ENCODE measurements around the gene KANSL2. TPM values are rescaled to one million over a fixed set of nuclear protein-coding genes. Genes with fewer than 3 reads are reported as not detected.
"Not testable (repeated sequence)": the region's sequence is repeated elsewhere in the genome, so short reads cannot be mapped to it uniquely, and the experiment has no call there.

The KANSL2 gene
- total RNA-seq: 10 to 100 TPM; 17.3 to 30.7 (median 20.7) TPM
- 10 to 100 TPM; 24.2 to 36.4 TPM for polyA plus RNA-seq
- long read RNA-seq, donor 1, partial matches to known transcripts: 6 of 51 reads
- long read RNA-seq, donor 1, other reads (novel, unspliced or antisense): 43 of 51 reads
- long read RNA-seq, donor 2, partial matches to known transcripts: 6 of 39 reads
- long read RNA-seq, donor 2, other reads (novel, unspliced or antisense): 33 of 39 reads
- long read RNA-seq, donor 3, partial matches to known transcripts: 9 of 115 reads
- long read RNA-seq, donor 3, other reads (novel, unspliced or antisense): 105 of 115 reads

- TF ChIP-seq CTCF (IDR thresholded peaks at IDR 0.05): peak in 1 of 9 donors; percentile 8
- DNase-seq: peak; percentile 96 to 99
- H3K27ac ChIP-seq: peak within 1 kb of the TSS; percentile 89 to 99 (median 95)
- peaks cover 0 to 37% (median 12%) of the 10 kb centered on the region in 9 donors for H3K36me3 ChIP-seq
- no peaks in the 10 kb centered on the region for H3K9me3 ChIP-seq
- H3K4me3 ChIP-seq: peak within 1 kb of the TSS; percentile 72 to 98 (median 86)
- intact Hi-C loops (cut with DNase I): loop anchor here in 1 of 10 donors (1.0 to 5.0 kb wide), 2 partner anchors 34 to 105 kb away; partner anchors contain the start of genes ADCY6 and CCNT1
- ATAC-seq: peak; percentile 97 to 100 (median 99)
- 0% methylated on average over 64 of the region's 64 CpGs for WGBS, 2 donors
- no peaks in the 10 kb centered on the region for H3K27me3 ChIP-seq
- H3K4me1 ChIP-seq: peaks cover 3 to 51% (median 48%) of the 10 kb centered on the region in 9 donors
Observed at GRCh38 chr12:48681710-48682532, at the start of gene KANSL2. TSS of gene KANSL2 (minus strand) at chr12:48682238. CDS start at chr12:48681632, 606 bp downstream.

- no peak overlapping the region for H3K4me3 ChIP-seq
- DNase-seq: no peak
- H3K27me3 ChIP-seq: no peaks in the 10 kb centered on the region
- no peaks in the 10 kb centered on the region for H3K9me3 ChIP-seq
- WGBS, 2 donors: 78 to 89% methylated on average over 5 of the region's 5 CpGs
- no peaks in the 10 kb centered on the region for H3K4me1 ChIP-seq
- H3K36me3 ChIP-seq: no peaks in the 10 kb centered on the region
- no peak for ATAC-seq
- intact Hi-C loops (cut with DNase I): no loop called here
- TF ChIP-seq CTCF (IDR thresholded peaks at IDR 0.05): no peak
- no peak overlapping the region for H3K27ac ChIP-seq
Observed at GRCh38 chr12:48728807-48729206, 46.8 kb upstream of the KANSL2 start.

- Histone ChIP-seq H3K9me3 (peaks cover 0 to 18% (median 7%) of the 10 kb centered on the region in 11 donors), H3K4me1 (peaks cover under 1 to 11% (median 6%) of the 10 kb centered on the region in 9 donors)
- H3K36me3 ChIP-seq; DNase-seq; H3K27ac ChIP-seq; H3K4me3 ChIP-seq; ATAC-seq; intact Hi-C loops (cut with DNase I); H3K27me3 ChIP-seq: not testable (repeated sequence)
- WGBS, 2 donors: 91 to 95% methylated on average over 1 of the region's 1 CpG
Observed at GRCh38 chr12:48720737-48721136, 38.7 kb upstream of the KANSL2 start.

GRCh38 chr12:48720171-48720570 is 38.1 kb upstream of the KANSL2 start:
- H3K27ac ChIP-seq; H3K4me3 ChIP-seq; H3K36me3 ChIP-seq; intact Hi-C loops (cut with DNase I); H3K27me3 ChIP-seq; ATAC-seq; DNase-seq: not testable (repeated sequence)
- Histone ChIP-seq H3K4me1 (peaks cover 6 to 17% (median 12%) of the 10 kb centered on the region in 9 donors), H3K9me3 (peaks cover 0 to 18% (median 7%) of the 10 kb centered on the region in 11 donors)
- 76 to 79% methylated on average over 2 of the region's 2 CpGs for whole genome bisulfite sequencing, 2 donors

- peaks cover 10 to 29% (median 24%) of the 10 kb centered on the region in 9 donors for H3K4me1 ChIP-seq
- peaks cover 0 to 11% (median 3%) of the 10 kb centered on the region in 9 donors for H3K36me3 ChIP-seq
- H3K27me3 ChIP-seq; ATAC-seq; H3K4me3 ChIP-seq; intact Hi-C loops (cut with DNase I); H3K27ac ChIP-seq; DNase-seq: not testable (repeated sequence)
- H3K9me3 ChIP-seq: peaks cover 0 to 18% (median 7%) of the 10 kb centered on the region in 11 donors
- 82 to 85% methylated on average over 4 of the region's 4 CpGs for WGBS, 2 donors
Observed at GRCh38 chr12:48719002-48719401, 37.0 kb upstream of the KANSL2 start.
